GM12878 (cell line): ENCODE measurements around the gene B4GALT3. TPM values are rescaled to one million over a fixed set of nuclear protein-coding genes. Genes with fewer than 3 reads are reported as not detected.

Experiments used
- ATAC-seq: fragments of 200-7000 bp; cut with Tn5 transposase; 3 replicates; pipeline ENCODE4 v1.9.1; 2020; ENCODE audit warnings: mild to moderate bottlenecking, moderate library complexity
- BruUV-seq: library from RNA; stranded (reverse); fragments of 400-500 nt; replicated peaks from 2 replicates; lab custom pipeline; 2021; lab: Mats Ljungman, UMichigan
- CTCF ChIA-PET: fragments of 300-600 bp; sonication (Branson Sonifier 250); formaldehyde crosslinking; extraction: SDS; loops from one replicate; lab custom pipeline; 2021; ENCODE audit warnings: inconsistent platforms; lab: Yijun Ruan, JAX
- POLR2A ChIA-PET: fragments of 350-600 bp; formaldehyde crosslinking; extraction: SDS; loops from one replicate; lab custom pipeline; 2021; ENCODE audit warnings: inconsistent platforms; lab: Charles Lee
- RAD21 ChIA-PET: fragments of 300-600 bp; sonication (Branson Sonifier 250); formaldehyde crosslinking; loops from one replicate; lab custom pipeline; 2023; ENCODE audit warnings: antibody characterized with exemption; ENCODE audit not compliant: unreplicated experiment; lab: Charles Lee
- SMC1A ChIA-PET: fragments of 300-600 bp; sonication (Branson Sonifier 250); formaldehyde crosslinking; loops from one replicate; lab custom pipeline; 2023; ENCODE audit not compliant: unreplicated experiment, uncharacterized antibody; lab: Charles Lee
- DNase-seq: peaks from one replicate; pipeline ENCODE4 v3.0.0-alpha.2; 2011; ENCODE audit warnings: low read depth, low spot score
- FAIRE-seq: peaks from 3 replicates; lab custom pipeline; 2011; peaks lifted over from hg19 to GRCh38; lab: Jason Lieb, UNC
- H2AFZ ChIP-seq: 2 replicates; pipeline ENCODE4 v1.6.0; 2011; ENCODE audit warnings: low read depth, low read length, control low read depth; ENCODE audit not compliant: control insufficient read depth
- H3K27ac ChIP-seq: 2 replicates; pipeline ENCODE4 v1.5.1; 2011; ENCODE audit warnings: control low read depth; ENCODE audit not compliant: control insufficient read depth, insufficient read depth
- H3K27me3 ChIP-seq, 2 experiments: replicated peaks in 1 of 2; 2 replicates each; pipeline versions ENCODE4 v1.6.0 to v1.6.1; 2011; ENCODE audit warnings: low read length in 1 of 2; ENCODE audit not compliant: control insufficient read depth in 2 of 2, insufficient read depth in 2 of 2
- H3K36me3 ChIP-seq, 2 experiments: 2 replicates each; pipeline ENCODE4 v1.5.1; 2011; ENCODE audit warnings: low read length in 1 of 2; ENCODE audit not compliant: control insufficient read depth in 2 of 2, insufficient read depth in 2 of 2
- H3K4me1 ChIP-seq: 2 replicates; pipeline ENCODE4 v1.6.1; 2011; ENCODE audit warnings: mild to moderate bottlenecking, low read length, moderate library complexity, mixed read lengths; ENCODE audit not compliant: control insufficient read depth, insufficient read depth
- H3K4me2 ChIP-seq: 2 replicates; pipeline ENCODE4 v1.6.0; 2011; ENCODE audit warnings: control low read depth; ENCODE audit not compliant: control insufficient read depth, insufficient read depth
- H3K4me3 ChIP-seq: fragments of 200-600 bp; sonication (generic); 2 replicates; pipeline ENCODE4 v1.5.1; 2016
- H3K79me2 ChIP-seq: 2 replicates; pipeline ENCODE4 v1.6.0; 2011; ENCODE audit warnings: low read length; ENCODE audit not compliant: control insufficient read depth, insufficient read depth
- H3K9ac ChIP-seq: 2 replicates; pipeline ENCODE4 v1.8.0; 2011; ENCODE audit warnings: low read length, control low read depth, mixed read lengths; ENCODE audit not compliant: control insufficient read depth, insufficient read depth
- H3K9me3 ChIP-seq: replicated peaks from 3 replicates; pipeline ENCODE4 v1.5.1; 2011; ENCODE audit warnings: mild to moderate bottlenecking, low read length; ENCODE audit not compliant: control insufficient read depth, insufficient read depth
- H4K20me1 ChIP-seq: 2 replicates; pipeline ENCODE4 v1.6.0; 2011; ENCODE audit not compliant: control insufficient read depth, insufficient read depth
- CBX5 ChIP-seq: sonication (generic); IDR thresholded peaks from 2 replicates; pipeline ENCODE4 v1.6.1; 2016; ENCODE audit warnings: low read depth, moderate library complexity, mild to moderate bottlenecking, inconsistent platforms
- EP300 ChIP-seq, 2 experiments: fragments of 150-350 bp in 1 of 2; IDR thresholded peaks; 2 replicates each; pipeline ENCODE4 v1.6.1; 2011 to 2012; ENCODE audit warnings: low read depth in 2 of 2, low read length in 2 of 2, borderline replicate concordance in 1 of 2, improper control_type of control experiment in 1 of 2, inconsistent platforms in 1 of 2; ENCODE audit not compliant: control insufficient read depth in 1 of 2
- HDGF ChIP-seq: fragments of 450-650 bp; IDR thresholded peaks from 2 replicates; pipeline ENCODE4 v1.6.1; 2016; ENCODE audit warnings: antibody characterized with exemption
- MEF2B ChIP-seq: fragments of 450-650 bp; IDR thresholded peaks from 2 replicates; pipeline ENCODE4 v1.6.1; 2018; ENCODE audit warnings: mild to moderate bottlenecking, moderate library complexity; ENCODE audit not compliant: partially characterized antibody, poor library complexity, severe bottlenecking
- NFIC ChIP-seq: IDR thresholded peaks from 2 replicates; pipeline ENCODE4 v1.6.1; 2012; ENCODE audit warnings: low read depth, mild to moderate bottlenecking, inconsistent platforms, low read length, moderate library complexity
- NFXL1 ChIP-seq: fragments of 450-650 bp; IDR thresholded peaks from 2 replicates; pipeline ENCODE4 v1.6.1; 2017; ENCODE audit warnings: antibody characterized with exemption, mild to moderate bottlenecking, borderline replicate concordance
- NR2F1 ChIP-seq: fragments of 450-650 bp; conservative IDR thresholded peaks from 2 replicates; pipeline ENCODE4 v1.6.1; 2017; ENCODE audit warnings: mild to moderate bottlenecking
- RAD51 ChIP-seq: fragments of 450-650 bp; IDR thresholded peaks from 2 replicates; pipeline ENCODE4 v1.6.1; 2016; ENCODE audit warnings: moderate library complexity, mild to moderate bottlenecking, inconsistent platforms
- TCF7 ChIP-seq: IDR thresholded peaks from 2 replicates; pipeline ENCODE4 v1.6.1; 2014; ENCODE audit warnings: antibody characterized with exemption, borderline replicate concordance
- WGBS: methylation state at CpG from one replicate; pipeline ENCODE4 v1.1.6; 2016; ENCODE audit warnings: low lambda C conversion rate; ENCODE audit not compliant: insufficient replicate concordance, insufficient coverage; ENCODE audit errors: missing lambda C conversion rate; 5-methylcytosine and 5-hydroxymethylcytosine counted together
- in situ Hi-C: fragments of 300-500 bp; cut with MboI; formaldehyde crosslinking; loops from 9 replicates; pipeline ENCODE4 v1.14.3; 2018; ENCODE audit warnings: mixed read lengths
- intact Hi-C: fragments of 100-400 bp; cut with micrococcal nuclease; formaldehyde crosslinking; loops from one replicate; pipeline ENCODE4 v1.14.2; 2022; ENCODE audit not compliant: unreplicated experiment
- polyA plus RNA-seq, 11 experiments: library from polyadenylated mRNA; depleted of rRNA in 4 of 11; unstranded in 6 of 11; stranded (reverse) in 5 of 11; fragments of >200 nt; fragmentation: Nextera tagmentation in 4 of 11; fragmentation: Illumina TruSeq in 1 of 11; extraction: Ambion mirVana in 4 of 11; extraction: Trizol in 1 of 11; gene quantifications; 1 replicate in 1 of 11; 2 replicates in 10 of 11; pipeline versions ENCODE4 v1.2.1 to v1.2.3, GENCODE V29; 2011 to 2016; ENCODE audit warnings: inconsistent platforms in 2 of 11, missing spikeins in 2 of 11, low read depth in 1 of 11
- total RNA-seq, 4 experiments: library from RNA; depleted of rRNA in 3 of 4; stranded (reverse); fragments of >200 nt in 3 of 4; fragmentation: Illumina TruSeq in 1 of 4; extraction: Trizol in 1 of 4; gene quantifications; 2 replicates each; pipeline versions ENCODE4 v1.2.1 to v1.2.3, GENCODE V29; 2013 to 2021
- TF ChIP-seq, protein P1 (sequence below): fragments of 450-650 bp; IDR thresholded peaks from 2 replicates; pipeline ENCODE4 v1.6.1; 2017; ENCODE audit warnings: mild to moderate bottlenecking
- TF ChIP-seq, protein P2 (sequence below): IDR thresholded peaks from 2 replicates; pipeline ENCODE4 v1.6.1; 2012; ENCODE audit warnings: improper control_type of control experiment, low read depth, low read length; ENCODE audit not compliant: insufficient replicate concordance

The B4GALT3 gene
- total and polyA plus RNA-seq, 10 of the 15 experiments (the other 5 are each of a cell fraction or from before 2014, with no cell fraction given), result 27.1 to 58.9 (median 42.6) TPM

DNA sequence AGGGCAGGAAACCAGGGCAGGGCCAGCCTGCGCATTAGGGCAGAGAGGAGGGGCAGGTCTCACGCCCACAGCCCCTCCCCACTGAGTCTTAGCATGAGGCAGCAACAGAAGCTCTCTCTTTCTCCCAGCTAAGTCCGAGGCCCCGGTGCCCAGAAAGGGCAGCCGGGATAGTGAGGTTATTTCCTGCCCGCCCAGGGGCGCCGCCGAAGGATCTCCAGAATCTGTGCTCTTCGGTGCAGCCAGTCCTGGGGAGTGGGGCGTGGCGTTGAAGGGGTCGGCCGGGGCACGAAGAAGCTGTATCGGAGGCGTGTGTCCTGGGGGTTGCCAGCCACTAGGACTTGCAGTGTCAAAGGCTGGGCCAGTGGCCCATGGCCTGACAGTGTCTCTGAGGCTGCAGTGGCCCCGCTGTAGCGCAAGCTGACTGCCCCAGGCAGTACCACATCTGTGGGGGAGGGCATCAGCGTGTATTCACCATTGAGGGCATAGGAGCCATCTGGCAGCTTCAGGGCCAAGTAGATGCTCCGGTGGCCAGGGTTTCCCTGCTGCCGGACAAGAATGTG is 13.7 kb upstream of the B4GALT3 start (continued):
- TF ChIP-seq, protein P1, sequence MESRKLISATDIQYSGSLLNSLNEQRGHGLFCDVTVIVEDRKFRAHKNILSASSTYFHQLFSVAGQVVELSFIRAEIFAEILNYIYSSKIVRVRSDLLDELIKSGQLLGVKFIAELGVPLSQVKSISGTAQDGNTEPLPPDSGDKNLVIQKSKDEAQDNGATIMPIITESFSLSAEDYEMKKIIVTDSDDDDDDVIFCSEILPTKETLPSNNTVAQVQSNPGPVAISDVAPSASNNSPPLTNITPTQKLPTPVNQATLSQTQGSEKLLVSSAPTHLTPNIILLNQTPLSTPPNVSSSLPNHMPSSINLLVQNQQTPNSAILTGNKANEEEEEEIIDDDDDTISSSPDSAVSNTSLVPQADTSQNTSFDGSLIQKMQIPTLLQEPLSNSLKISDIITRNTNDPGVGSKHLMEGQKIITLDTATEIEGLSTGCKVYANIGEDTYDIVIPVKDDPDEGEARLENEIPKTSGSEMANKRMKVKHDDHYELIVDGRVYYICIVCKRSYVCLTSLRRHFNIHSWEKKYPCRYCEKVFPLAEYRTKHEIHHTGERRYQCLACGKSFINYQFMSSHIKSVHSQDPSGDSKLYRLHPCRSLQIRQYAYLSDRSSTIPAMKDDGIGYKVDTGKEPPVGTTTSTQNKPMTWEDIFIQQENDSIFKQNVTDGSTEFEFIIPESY, result no peak
- TF ChIP-seq HDGF (no peak), CBX5 (no peak), NFXL1 (no peak), NR2F1 (no peak)

DNA sequence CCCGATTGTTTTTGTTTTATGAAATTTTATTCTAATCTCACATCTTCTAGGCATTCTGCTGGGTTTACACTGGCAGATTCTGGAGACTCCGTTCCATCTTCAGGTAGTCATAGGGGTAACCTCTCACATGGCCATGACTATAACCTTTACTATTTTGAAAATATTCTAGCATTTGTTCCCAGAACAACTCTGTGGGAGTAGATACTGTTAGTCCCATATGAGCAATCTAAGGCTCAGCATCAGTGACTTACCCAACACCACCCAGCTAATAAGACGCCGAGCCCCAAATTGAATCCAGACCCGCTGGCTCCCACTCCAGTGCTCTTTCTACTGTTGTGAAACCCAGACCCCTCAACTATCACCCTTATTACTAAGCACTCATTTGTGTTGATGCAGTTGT is 11.7 kb upstream of the B4GALT3 start:
- TF ChIP-seq MEF2B (no peak), NFIC (no peak), TCF7 (no peak), EP300 (IDR thresholded peaks at IDR 0.05; ENCODE audit: borderline replicate concordance in 1 of 2, control insufficient read depth in 1 of 2, low read depth in 2 of 2, low read length in 2 of 2) (no peak), RAD51 (no peak)
- TF ChIP-seq, protein P2, sequence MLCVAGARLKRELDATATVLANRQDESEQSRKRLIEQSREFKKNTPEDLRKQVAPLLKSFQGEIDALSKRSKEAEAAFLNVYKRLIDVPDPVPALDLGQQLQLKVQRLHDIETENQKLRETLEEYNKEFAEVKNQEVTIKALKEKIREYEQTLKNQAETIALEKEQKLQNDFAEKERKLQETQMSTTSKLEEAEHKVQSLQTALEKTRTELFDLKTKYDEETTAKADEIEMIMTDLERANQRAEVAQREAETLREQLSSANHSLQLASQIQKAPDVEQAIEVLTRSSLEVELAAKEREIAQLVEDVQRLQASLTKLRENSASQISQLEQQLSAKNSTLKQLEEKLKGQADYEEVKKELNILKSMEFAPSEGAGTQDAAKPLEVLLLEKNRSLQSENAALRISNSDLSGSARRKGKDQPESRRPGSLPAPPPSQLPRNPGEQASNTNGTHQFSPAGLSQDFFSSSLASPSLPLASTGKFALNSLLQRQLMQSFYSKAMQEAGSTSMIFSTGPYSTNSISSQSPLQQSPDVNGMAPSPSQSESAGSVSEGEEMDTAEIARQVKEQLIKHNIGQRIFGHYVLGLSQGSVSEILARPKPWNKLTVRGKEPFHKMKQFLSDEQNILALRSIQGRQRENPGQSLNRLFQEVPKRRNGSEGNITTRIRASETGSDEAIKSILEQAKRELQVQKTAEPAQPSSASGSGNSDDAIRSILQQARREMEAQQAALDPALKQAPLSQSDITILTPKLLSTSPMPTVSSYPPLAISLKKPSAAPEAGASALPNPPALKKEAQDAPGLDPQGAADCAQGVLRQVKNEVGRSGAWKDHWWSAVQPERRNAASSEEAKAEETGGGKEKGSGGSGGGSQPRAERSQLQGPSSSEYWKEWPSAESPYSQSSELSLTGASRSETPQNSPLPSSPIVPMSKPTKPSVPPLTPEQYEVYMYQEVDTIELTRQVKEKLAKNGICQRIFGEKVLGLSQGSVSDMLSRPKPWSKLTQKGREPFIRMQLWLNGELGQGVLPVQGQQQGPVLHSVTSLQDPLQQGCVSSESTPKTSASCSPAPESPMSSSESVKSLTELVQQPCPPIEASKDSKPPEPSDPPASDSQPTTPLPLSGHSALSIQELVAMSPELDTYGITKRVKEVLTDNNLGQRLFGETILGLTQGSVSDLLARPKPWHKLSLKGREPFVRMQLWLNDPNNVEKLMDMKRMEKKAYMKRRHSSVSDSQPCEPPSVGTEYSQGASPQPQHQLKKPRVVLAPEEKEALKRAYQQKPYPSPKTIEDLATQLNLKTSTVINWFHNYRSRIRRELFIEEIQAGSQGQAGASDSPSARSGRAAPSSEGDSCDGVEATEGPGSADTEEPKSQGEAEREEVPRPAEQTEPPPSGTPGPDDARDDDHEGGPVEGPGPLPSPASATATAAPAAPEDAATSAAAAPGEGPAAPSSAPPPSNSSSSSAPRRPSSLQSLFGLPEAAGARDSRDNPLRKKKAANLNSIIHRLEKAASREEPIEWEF, result no peak
- TF ChIP-seq, all 136 proteins: peak for 0
- Histone ChIP-seq H3K79me2 (peaks cover 4% of the 10 kb centered on the region), H3K9ac (no peak overlapping the region), H3K27me3 (no peaks in the 10 kb centered on the region), H3K4me2 (no peak overlapping the region), H2AFZ (no peak overlapping the region), H3K9me3 (no peaks in the 10 kb centered on the region), H4K20me1 (no peaks in the 10 kb centered on the region), H3K27ac (no peak overlapping the region), H3K36me3 (no peaks in the 10 kb centered on the region), H3K4me3 (no peak overlapping the region), H3K4me1 (peaks cover 30% of the 10 kb centered on the region)
- POLR2A ChIA-PET, result interaction anchor here (0.6 kb wide), 1 partner anchor 191 kb away, joined by 4 read pairs; no protein-coding TSS in a partner anchor
- ATAC-seq (no peak), FAIRE-seq (no peak), DNase-seq (no peak)
- CTCF ChIA-PET, result interaction anchor here (1.3 to 7.0 kb wide), 2 partner anchors 23 to 194 kb away, joined by 4 to 113 read pairs; partner anchors contain the start of gene PPOX
- RAD21 ChIA-PET, result interaction anchor here (7.2 kb wide), 1 partner anchor 36 kb away, joined by 55 read pairs; the partner anchor contains the start of genes APOA2 and TOMM40L
- SMC1A ChIA-PET, result interaction anchor here (1.1 to 1.8 kb wide), 2 partner anchors 13 to 23 kb away, joined by 3 to 4 read pairs; partner anchors contain the start of genes NDUFS2 and PPOX
- intact Hi-C loops, result no loop called here
- in situ Hi-C loops, result no loop called here
- WGBS, result 97% methylated on average over 5 of the region's 5 CpGs
- BruUV-seq, result no TSS peak
